SK-N-SH (cell line): Measurements from ENCODE around the gene NFKBIE. TPM values are rescaled to one million over a fixed set of nuclear protein-coding genes. Genes with fewer than 3 reads are reported as not detected.

Experiments
- CTCF ChIA-PET: fragments of 300-600, 350-600 bp; formaldehyde crosslinking; extraction: SDS; loops from one replicate; lab custom pipeline; 2021; lab: Yijun Ruan, JAX
- POLR2A ChIA-PET: fragments of 350-600 bp; sonication (Branson Sonifier 250); formaldehyde crosslinking; extraction: SDS; loops from one replicate; lab custom pipeline; 2020; ENCODE audit warnings: antibody characterized with exemption, inconsistent platforms; lab: Yijun Ruan, JAX
- DNase-seq: peaks from one replicate; pipeline ENCODE4 v3.0.0; 2012
- H2AFZ ChIP-seq: fragments of 200-600 bp; sonication (generic); 2 replicates; pipeline ENCODE4 v1.8.1; 2016; ENCODE audit warnings: antibody characterized with exemption, mild to moderate bottlenecking, low read depth
- H3F3A ChIP-seq: fragments of 200-600 bp; sonication (generic); replicated peaks from 2 replicates; pipeline ENCODE3; 2016; ENCODE audit warnings: antibody characterized with exemption, mild to moderate bottlenecking; ENCODE audit not compliant: insufficient read depth
- H3K27ac ChIP-seq, 2 experiments: fragments of 200-500 bp in 1 of 2; fragments of 200-600 bp in 1 of 2; sonication (Bioruptor generic) in 1 of 2; sonication (generic), shearing (Covaris generic) in 1 of 2; 2 replicates each; pipeline versions ENCODE4 v1.5.1 to v1.6.1; 2014 to 2016; ENCODE audit warnings: low read depth in 2 of 2, inconsistent platforms in 1 of 2, low read length in 1 of 2, mild to moderate bottlenecking in 1 of 2, mixed read lengths in 1 of 2
- H3K27me3 ChIP-seq: fragments of 200-600 bp; sonication (generic), shearing (Covaris generic); 2 replicates; pipeline ENCODE4 v1.6.1; 2016; ENCODE audit warnings: mixed run types; ENCODE audit not compliant: insufficient read depth
- H3K36me3 ChIP-seq, 2 experiments: fragments of 200-500 bp in 1 of 2; fragments of 200-600 bp in 1 of 2; sonication (Bioruptor generic) in 1 of 2; sonication (generic) in 1 of 2; replicated peaks in 1 of 2; 2 replicates each; pipeline versions ENCODE3 to v1.5.1; 2014 to 2016; ENCODE audit warnings: low read length in 1 of 2, mild to moderate bottlenecking in 1 of 2; ENCODE audit not compliant: insufficient read depth in 2 of 2, control insufficient read depth in 1 of 2
- H3K4me1 ChIP-seq, 2 experiments: fragments of 200-500 bp in 1 of 2; fragments of 200-600 bp in 1 of 2; sonication (Bioruptor generic) in 1 of 2; sonication (generic), shearing (Covaris generic) in 1 of 2; 2 replicates each; pipeline versions ENCODE4 v1.5.1 to v1.6.1; 2014 to 2016; ENCODE audit warnings: low read depth in 1 of 2, low read length in 1 of 2, mixed run types in 1 of 2; ENCODE audit not compliant: insufficient read depth in 2 of 2, control insufficient read depth in 1 of 2
- H3K4me2 ChIP-seq: fragments of 200-600 bp; sonication (generic), shearing (Covaris generic); 2 replicates; pipeline ENCODE4 v1.6.1; 2017; ENCODE audit warnings: mixed run types
- H3K4me3 ChIP-seq, 2 experiments: fragments of 200-500 bp in 1 of 2; fragments of 200-600 bp in 1 of 2; sonication (Bioruptor generic) in 1 of 2; sonication (generic), shearing (Covaris generic) in 1 of 2; 2 replicates each; pipeline versions ENCODE4 v1.5.1 to v1.8.1; 2014 to 2016; ENCODE audit warnings: low read depth in 2 of 2, inconsistent platforms in 1 of 2, low read length in 1 of 2, mild to moderate bottlenecking in 1 of 2, mixed read lengths in 1 of 2, moderate library complexity in 1 of 2
- H3K79me2 ChIP-seq: fragments of 200-600 bp; sonication (generic); 2 replicates; pipeline ENCODE4 v1.8.1; 2017; ENCODE audit warnings: mild to moderate bottlenecking; ENCODE audit not compliant: insufficient read depth
- H3K9ac ChIP-seq: fragments of 200-600 bp; sonication (generic); 2 replicates; pipeline ENCODE4 v1.6.1; 2017; ENCODE audit warnings: mixed run types
- H3K9me2 ChIP-seq: fragments of 200-600 bp; sonication (generic); 2 replicates; pipeline ENCODE4 v1.6.1; 2017; ENCODE audit warnings: mixed run types
- H3K9me3 ChIP-seq: fragments of 200-600 bp; sonication (generic); 2 replicates; pipeline ENCODE4 v1.6.1; 2017; ENCODE audit warnings: mixed run types, mild to moderate bottlenecking, moderate library complexity
- H4K20me1 ChIP-seq: fragments of 200-600 bp; sonication (generic); 2 replicates; pipeline ENCODE4 v1.6.1; 2017; ENCODE audit warnings: mild to moderate bottlenecking, mixed run types; ENCODE audit not compliant: insufficient read depth
- CTCF ChIP-seq: fragments of 200-600 bp; sonication (generic); IDR thresholded peaks from 2 replicates; pipeline ENCODE4 v1.6.1; 2017; ENCODE audit warnings: antibody characterized with exemption, mild to moderate bottlenecking, moderate library complexity
- ELF1 ChIP-seq: IDR thresholded peaks from 2 replicates; pipeline ENCODE4 v1.4.0; 2012
- EP300 ChIP-seq, 2 experiments: IDR thresholded peaks; 2 replicates each; pipeline versions ENCODE4 v1.4.0 to v1.6.1; 2012; ENCODE audit warnings: borderline replicate concordance in 1 of 2, low read depth in 1 of 2, low read length in 1 of 2
- EZH2phosphoT487 ChIP-seq: fragments of 200-600 bp; sonication (generic); IDR thresholded peaks from 2 replicates; pipeline ENCODE4 v1.6.1; 2017; ENCODE audit warnings: low read depth, mixed run types, mild to moderate bottlenecking, antibody characterized with exemption, moderate library complexity, borderline replicate concordance
- FOXJ3 ChIP-seq: sonication (generic); formaldehyde crosslinking; IDR thresholded peaks from 2 replicates; pipeline ENCODE4 v1.5.1; 2020; ENCODE audit warnings: mild to moderate bottlenecking, missing genetic modification reagents
- FOXM1 ChIP-seq: IDR thresholded peaks from 2 replicates; pipeline ENCODE4 v1.4.0; 2012; ENCODE audit warnings: low read depth, mild to moderate bottlenecking
- GABPA ChIP-seq: IDR thresholded peaks from 2 replicates; pipeline ENCODE4 v1.4.0; 2012; ENCODE audit warnings: low read depth, mild to moderate bottlenecking
- GATA2 ChIP-seq: sonication (generic); formaldehyde crosslinking; IDR thresholded peaks from 2 replicates; pipeline ENCODE4 v1.5.0; 2020; ENCODE audit warnings: mild to moderate bottlenecking, missing genetic modification reagents
- JUND ChIP-seq: IDR thresholded peaks from 2 replicates; pipeline ENCODE4 v1.4.0; 2012
- MEF2A ChIP-seq: IDR thresholded peaks from 2 replicates; pipeline ENCODE4 v1.4.0; 2012; ENCODE audit warnings: low read depth, borderline replicate concordance
- NFIC ChIP-seq: IDR thresholded peaks from 2 replicates; pipeline ENCODE4 v1.4.0; 2012; ENCODE audit warnings: borderline replicate concordance
- NRF1 ChIP-seq: IDR thresholded peaks from 2 replicates; pipeline ENCODE4 v1.6.1; 2012; ENCODE audit warnings: low read depth, mild to moderate bottlenecking, low read length
- POLR2AphosphoS5 ChIP-seq: IDR thresholded peaks from 2 replicates; pipeline ENCODE4 v1.6.1; 2012; ENCODE audit warnings: low read depth, low read length
- RAD21 ChIP-seq: IDR thresholded peaks from 2 replicates; pipeline ENCODE4 v1.6.1; 2012; ENCODE audit warnings: mild to moderate bottlenecking, low read length
- REST ChIP-seq: IDR thresholded peaks from 2 replicates; pipeline ENCODE4 v1.6.1; 2012; ENCODE audit warnings: mild to moderate bottlenecking, low read depth, low read length, moderate library complexity
- RXRA ChIP-seq: IDR thresholded peaks from 2 replicates; pipeline ENCODE4 v1.4.0; 2012; ENCODE audit warnings: low read depth, mild to moderate bottlenecking, borderline replicate concordance
- SMC3 ChIP-seq: IDR thresholded peaks from 2 replicates; pipeline ENCODE4 v1.6.1; 2012; ENCODE audit warnings: low read depth, low read length, improper control_type of control experiment
- TCF12 ChIP-seq: IDR thresholded peaks from 2 replicates; pipeline ENCODE4 v1.4.0; 2012
- TEAD4 ChIP-seq: IDR thresholded peaks from 2 replicates; pipeline ENCODE4 v1.4.0; 2012; ENCODE audit warnings: mild to moderate bottlenecking, borderline replicate concordance; ENCODE audit not compliant: insufficient read depth
- USF1 ChIP-seq: IDR thresholded peaks from 2 replicates; pipeline ENCODE4 v1.4.0; 2012; ENCODE audit warnings: low read depth, borderline replicate concordance
- USF2 ChIP-seq: fragments of 150-350 bp; IDR thresholded peaks from 2 replicates; pipeline ENCODE4 v1.6.1; 2017; ENCODE audit warnings: antibody characterized with exemption, low read length, low read depth, borderline replicate concordance
- YY1 ChIP-seq: IDR thresholded peaks from 2 replicates; pipeline ENCODE4 v1.4.0; 2012; ENCODE audit warnings: low read depth, mild to moderate bottlenecking
- WGBS: methylation state at CpG from one replicate; pipeline ENCODE4 v1.1.6; 2017; ENCODE audit warnings: low lambda C conversion rate; 5-methylcytosine and 5-hydroxymethylcytosine counted together
- polyA plus RNA-seq, 3 experiments: library from polyadenylated mRNA; depleted of rRNA; stranded (reverse); fragments of >200 nt; gene quantifications; 2 replicates each; pipeline ENCODE4 v1.2.3, GENCODE V29; 2012
- TF ChIP-seq, protein P1 (sequence below): IDR thresholded peaks from 2 replicates; pipeline ENCODE4 v1.4.0; 2012; ENCODE audit warnings: low read depth
- TF ChIP-seq, protein P2 (sequence below): fragments of 150-350 bp; IDR thresholded peaks from 2 replicates; pipeline ENCODE4 v1.6.1; 2016; ENCODE audit warnings: mild to moderate bottlenecking, low read depth, low read length

The NFKBIE gene
- polyA plus RNA-seq, 1 of the 3 experiments (the other 2 are of a cell fraction), result 5.8 TPM

DNA sequence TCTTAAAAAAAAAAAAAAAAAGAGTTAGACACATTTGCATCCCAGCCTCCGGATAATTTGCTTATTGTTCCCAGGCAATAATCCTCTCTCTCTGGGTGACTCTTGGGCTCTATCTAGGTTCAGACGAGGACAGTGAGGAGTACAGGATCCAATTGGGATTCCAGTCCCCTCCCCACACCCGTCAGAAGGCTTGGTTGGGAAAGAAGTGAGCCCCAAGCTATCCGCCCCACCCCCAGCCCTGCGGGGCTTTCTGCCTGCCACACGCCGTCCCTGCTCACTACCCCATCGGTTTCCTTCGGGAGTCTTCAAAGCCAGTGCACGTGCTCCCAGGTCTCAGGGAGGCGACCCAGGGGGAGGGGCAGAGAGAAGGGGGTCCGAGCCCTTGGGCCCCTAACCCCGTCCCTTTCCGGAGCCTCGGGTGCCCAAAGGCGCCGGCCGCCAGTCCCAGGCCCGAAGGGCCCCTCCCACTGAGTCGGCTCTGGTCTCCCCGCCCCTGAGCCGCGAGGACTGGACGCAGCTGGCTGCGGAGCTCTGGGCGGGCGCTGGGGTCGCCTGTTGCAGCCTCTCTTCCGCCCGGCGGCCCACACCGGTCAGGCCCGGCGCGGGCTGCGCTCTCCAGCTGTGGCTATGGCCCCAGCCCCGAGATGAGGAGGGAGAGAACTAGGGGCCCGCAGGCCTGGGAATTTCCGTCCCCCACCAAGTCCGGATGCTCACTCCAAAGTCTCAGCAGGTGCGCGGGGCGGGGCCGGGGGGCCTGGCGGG is 46.1 kb downstream of the NFKBIE start:
- H3K9ac ChIP-seq, result peak overlapping the region; percentile 14; the same call in 1 of the 2 replicates
- DNase-seq, result peak; percentile 92
- H3K27ac ChIP-seq, result peak overlapping the region in 1 of 2 experiments; percentile 88; a peak in 2 of 4 replicates
- H4K20me1 ChIP-seq, result no peaks in the 10 kb centered on the region
- H3K4me2 ChIP-seq, result peak overlapping the region; percentile 81
- H3K4me3 ChIP-seq, result peak overlapping the region; percentile 48 to 51; a peak in 3 of 4 replicates
- H3K36me3 ChIP-seq, result no peaks in the 10 kb centered on the region
- peaks cover 11 to 44% of the 10 kb centered on the region in 2 experiments for H3K4me1 ChIP-seq
- H3K9me2 ChIP-seq, result no peaks in the 10 kb centered on the region
- POLR2A ChIA-PET, result interaction anchor here (0.7 to 1.4 kb wide), 5 partner anchors 15 to 446 kb away, joined by 3 to 20 read pairs (median 3); partner anchors contain the start of genes HSP90AB1 and SLC35B2
- no peaks in the 10 kb centered on the region for H3K79me2 ChIP-seq
- H3K27me3 ChIP-seq, result no peaks in the 10 kb centered on the region
- H3K9me3 ChIP-seq, result no peaks in the 10 kb centered on the region
- CTCF ChIA-PET, result interaction anchor here (0.6 to 13.7 kb wide), 8 partner anchors 9 to 304 kb away, joined by 3 to 224 read pairs (median 4); no protein-coding TSS in a partner anchor
- H3F3A ChIP-seq, result peaks cover 7% of the 10 kb centered on the region
- 15% methylated on average over 6 of the region's 45 CpGs for WGBS
- H2AFZ ChIP-seq, result peak overlapping the region; percentile 91
- TF ChIP-seq YY1 (no peak), ELF1 (no peak), USF1 (no peak), USF2 (no peak), REST (no peak), FOXM1 (no peak), GATA2 (CRISPR knock-in tag) (no peak), SMC3 (no peak), RXRA (no peak), TEAD4 (no peak), POLR2AphosphoS5 (peak; percentile 32; the same call in 1 of the 2 replicates), EP300 (IDR thresholded peaks at IDR 0.05; ENCODE audit: borderline replicate concordance in 1 of 2, low read depth in 1 of 2, low read length in 1 of 2) (no peak), FOXJ3 (CRISPR knock-in tag) (no peak), EZH2phosphoT487 (no peak), NRF1 (no peak), CTCF (no peak), RAD21 (no peak), NFIC (no peak), TCF12 (0 out of 2 replicates have a peak, but pooled peaks have one; percentile 6), MEF2A (no peak), JUND (no peak), GABPA (no peak)
- TF ChIP-seq, protein P1, sequence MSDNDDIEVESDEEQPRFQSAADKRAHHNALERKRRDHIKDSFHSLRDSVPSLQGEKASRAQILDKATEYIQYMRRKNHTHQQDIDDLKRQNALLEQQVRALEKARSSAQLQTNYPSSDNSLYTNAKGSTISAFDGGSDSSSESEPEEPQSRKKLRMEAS, result peak; percentile 59; the same call in 1 of the 2 replicates
- TF ChIP-seq, protein P2, sequence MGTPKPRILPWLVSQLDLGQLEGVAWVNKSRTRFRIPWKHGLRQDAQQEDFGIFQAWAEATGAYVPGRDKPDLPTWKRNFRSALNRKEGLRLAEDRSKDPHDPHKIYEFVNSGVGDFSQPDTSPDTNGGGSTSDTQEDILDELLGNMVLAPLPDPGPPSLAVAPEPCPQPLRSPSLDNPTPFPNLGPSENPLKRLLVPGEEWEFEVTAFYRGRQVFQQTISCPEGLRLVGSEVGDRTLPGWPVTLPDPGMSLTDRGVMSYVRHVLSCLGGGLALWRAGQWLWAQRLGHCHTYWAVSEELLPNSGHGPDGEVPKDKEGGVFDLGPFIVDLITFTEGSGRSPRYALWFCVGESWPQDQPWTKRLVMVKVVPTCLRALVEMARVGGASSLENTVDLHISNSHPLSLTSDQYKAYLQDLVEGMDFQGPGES, result no peak
